SK-N-SH (cell line): ENCODE data around the gene OPA1. TPM values are rescaled to one million over a fixed set of nuclear protein-coding genes. Genes with fewer than 3 reads are reported as not detected.

ENCODE experiments used
- CTCF ChIA-PET: fragments of 300-600, 350-600 bp; formaldehyde crosslinking; extraction: SDS; loops from one replicate; lab custom pipeline; 2021; lab: Yijun Ruan, JAX
- POLR2A ChIA-PET: fragments of 350-600 bp; sonication (Branson Sonifier 250); formaldehyde crosslinking; extraction: SDS; loops from one replicate; lab custom pipeline; 2020; ENCODE audit warnings: antibody characterized with exemption, inconsistent platforms; lab: Yijun Ruan, JAX
- DNase-seq: peaks from one replicate; pipeline ENCODE4 v3.0.0; 2012
- H2AFZ ChIP-seq: fragments of 200-600 bp; sonication (generic); 2 replicates; pipeline ENCODE4 v1.8.1; 2016; ENCODE audit warnings: antibody characterized with exemption, mild to moderate bottlenecking, low read depth
- H3F3A ChIP-seq: fragments of 200-600 bp; sonication (generic); replicated peaks from 2 replicates; pipeline ENCODE3; 2016; ENCODE audit warnings: antibody characterized with exemption, mild to moderate bottlenecking; ENCODE audit not compliant: insufficient read depth
- H3K27ac ChIP-seq, 2 experiments: fragments of 200-500 bp in 1 of 2; fragments of 200-600 bp in 1 of 2; sonication (Bioruptor generic) in 1 of 2; sonication (generic), shearing (Covaris generic) in 1 of 2; 2 replicates each; pipeline versions ENCODE4 v1.5.1 to v1.6.1; 2014 to 2016; ENCODE audit warnings: low read depth in 2 of 2, inconsistent platforms in 1 of 2, low read length in 1 of 2, mild to moderate bottlenecking in 1 of 2, mixed read lengths in 1 of 2
- H3K27me3 ChIP-seq: fragments of 200-600 bp; sonication (generic), shearing (Covaris generic); 2 replicates; pipeline ENCODE4 v1.6.1; 2016; ENCODE audit warnings: mixed run types; ENCODE audit not compliant: insufficient read depth
- H3K36me3 ChIP-seq, 2 experiments: fragments of 200-500 bp in 1 of 2; fragments of 200-600 bp in 1 of 2; sonication (Bioruptor generic) in 1 of 2; sonication (generic) in 1 of 2; replicated peaks in 1 of 2; 2 replicates each; pipeline versions ENCODE3 to v1.5.1; 2014 to 2016; ENCODE audit warnings: low read length in 1 of 2, mild to moderate bottlenecking in 1 of 2; ENCODE audit not compliant: insufficient read depth in 2 of 2, control insufficient read depth in 1 of 2
- H3K4me1 ChIP-seq, 2 experiments: fragments of 200-500 bp in 1 of 2; fragments of 200-600 bp in 1 of 2; sonication (Bioruptor generic) in 1 of 2; sonication (generic), shearing (Covaris generic) in 1 of 2; 2 replicates each; pipeline versions ENCODE4 v1.5.1 to v1.6.1; 2014 to 2016; ENCODE audit warnings: low read depth in 1 of 2, low read length in 1 of 2, mixed run types in 1 of 2; ENCODE audit not compliant: insufficient read depth in 2 of 2, control insufficient read depth in 1 of 2
- H3K4me2 ChIP-seq: fragments of 200-600 bp; sonication (generic), shearing (Covaris generic); 2 replicates; pipeline ENCODE4 v1.6.1; 2017; ENCODE audit warnings: mixed run types
- H3K4me3 ChIP-seq, 2 experiments: fragments of 200-500 bp in 1 of 2; fragments of 200-600 bp in 1 of 2; sonication (Bioruptor generic) in 1 of 2; sonication (generic), shearing (Covaris generic) in 1 of 2; 2 replicates each; pipeline versions ENCODE4 v1.5.1 to v1.8.1; 2014 to 2016; ENCODE audit warnings: low read depth in 2 of 2, inconsistent platforms in 1 of 2, low read length in 1 of 2, mild to moderate bottlenecking in 1 of 2, mixed read lengths in 1 of 2, moderate library complexity in 1 of 2
- H3K79me2 ChIP-seq: fragments of 200-600 bp; sonication (generic); 2 replicates; pipeline ENCODE4 v1.8.1; 2017; ENCODE audit warnings: mild to moderate bottlenecking; ENCODE audit not compliant: insufficient read depth
- H3K9ac ChIP-seq: fragments of 200-600 bp; sonication (generic); 2 replicates; pipeline ENCODE4 v1.6.1; 2017; ENCODE audit warnings: mixed run types
- H3K9me2 ChIP-seq: fragments of 200-600 bp; sonication (generic); 2 replicates; pipeline ENCODE4 v1.6.1; 2017; ENCODE audit warnings: mixed run types
- H3K9me3 ChIP-seq: fragments of 200-600 bp; sonication (generic); 2 replicates; pipeline ENCODE4 v1.6.1; 2017; ENCODE audit warnings: mixed run types, mild to moderate bottlenecking, moderate library complexity
- H4K20me1 ChIP-seq: fragments of 200-600 bp; sonication (generic); 2 replicates; pipeline ENCODE4 v1.6.1; 2017; ENCODE audit warnings: mild to moderate bottlenecking, mixed run types; ENCODE audit not compliant: insufficient read depth
- FOSL2 ChIP-seq: IDR thresholded peaks from 2 replicates; pipeline ENCODE4 v1.4.0; 2012; ENCODE audit warnings: low read depth, mild to moderate bottlenecking, moderate library complexity, borderline replicate concordance
- FOXM1 ChIP-seq: IDR thresholded peaks from 2 replicates; pipeline ENCODE4 v1.4.0; 2012; ENCODE audit warnings: low read depth, mild to moderate bottlenecking
- GATA2 ChIP-seq: sonication (generic); formaldehyde crosslinking; IDR thresholded peaks from 2 replicates; pipeline ENCODE4 v1.5.0; 2020; ENCODE audit warnings: mild to moderate bottlenecking, missing genetic modification reagents
- IRF3 ChIP-seq: fragments of 150-350 bp; IDR thresholded peaks from 2 replicates; pipeline ENCODE4 v1.6.1; 2016; ENCODE audit warnings: mild to moderate bottlenecking, low read depth, low read length
- JUND ChIP-seq: IDR thresholded peaks from 2 replicates; pipeline ENCODE4 v1.4.0; 2012
- MEF2A ChIP-seq: IDR thresholded peaks from 2 replicates; pipeline ENCODE4 v1.4.0; 2012; ENCODE audit warnings: low read depth, borderline replicate concordance
- MXI1 ChIP-seq: IDR thresholded peaks from 2 replicates; pipeline ENCODE4 v1.6.1; 2012; ENCODE audit warnings: mild to moderate bottlenecking, low read depth, low read length, improper control_type of control experiment
- NRF1 ChIP-seq: IDR thresholded peaks from 2 replicates; pipeline ENCODE4 v1.6.1; 2012; ENCODE audit warnings: low read depth, mild to moderate bottlenecking, low read length
- POLR2AphosphoS5 ChIP-seq: IDR thresholded peaks from 2 replicates; pipeline ENCODE4 v1.6.1; 2012; ENCODE audit warnings: low read depth, low read length
- RAD21 ChIP-seq: IDR thresholded peaks from 2 replicates; pipeline ENCODE4 v1.6.1; 2012; ENCODE audit warnings: mild to moderate bottlenecking, low read length
- REST ChIP-seq: IDR thresholded peaks from 2 replicates; pipeline ENCODE4 v1.6.1; 2012; ENCODE audit warnings: mild to moderate bottlenecking, low read depth, low read length, moderate library complexity
- RXRA ChIP-seq: IDR thresholded peaks from 2 replicates; pipeline ENCODE4 v1.4.0; 2012; ENCODE audit warnings: low read depth, mild to moderate bottlenecking, borderline replicate concordance
- SIN3A ChIP-seq: IDR thresholded peaks from 2 replicates; pipeline ENCODE4 v1.6.1; 2012; ENCODE audit warnings: low read depth, mild to moderate bottlenecking, low read length, moderate library complexity, borderline replicate concordance
- SMC3 ChIP-seq: IDR thresholded peaks from 2 replicates; pipeline ENCODE4 v1.6.1; 2012; ENCODE audit warnings: low read depth, low read length, improper control_type of control experiment
- TAF1 ChIP-seq: IDR thresholded peaks from 2 replicates; pipeline ENCODE4 v1.6.1; 2012; ENCODE audit warnings: low read depth, mild to moderate bottlenecking, low read length, moderate library complexity, borderline replicate concordance
- TCF12 ChIP-seq: IDR thresholded peaks from 2 replicates; pipeline ENCODE4 v1.4.0; 2012
- USF1 ChIP-seq: IDR thresholded peaks from 2 replicates; pipeline ENCODE4 v1.4.0; 2012; ENCODE audit warnings: low read depth, borderline replicate concordance
- WGBS: methylation state at CpG from one replicate; pipeline ENCODE4 v1.1.6; 2017; ENCODE audit warnings: low lambda C conversion rate; 5-methylcytosine and 5-hydroxymethylcytosine counted together
- polyA plus RNA-seq, 3 experiments: library from polyadenylated mRNA; depleted of rRNA; stranded (reverse); fragments of >200 nt; gene quantifications; 2 replicates each; pipeline ENCODE4 v1.2.3, GENCODE V29; 2012
- TF ChIP-seq, protein P1 (sequence below): fragments of 150-350 bp; IDR thresholded peaks from 2 replicates; pipeline ENCODE4 v1.6.1; 2017; ENCODE audit warnings: antibody characterized with exemption, low read length, low read depth, borderline replicate concordance
- TF ChIP-seq, protein P2 (sequence below): IDR thresholded peaks from 2 replicates; pipeline ENCODE4 v1.4.0; 2012; ENCODE audit warnings: low read depth

Gene OPA1
- polyA plus RNA-seq, 1 of the 3 experiments (the other 2 are of a cell fraction), result 11.4 TPM

DNA sequence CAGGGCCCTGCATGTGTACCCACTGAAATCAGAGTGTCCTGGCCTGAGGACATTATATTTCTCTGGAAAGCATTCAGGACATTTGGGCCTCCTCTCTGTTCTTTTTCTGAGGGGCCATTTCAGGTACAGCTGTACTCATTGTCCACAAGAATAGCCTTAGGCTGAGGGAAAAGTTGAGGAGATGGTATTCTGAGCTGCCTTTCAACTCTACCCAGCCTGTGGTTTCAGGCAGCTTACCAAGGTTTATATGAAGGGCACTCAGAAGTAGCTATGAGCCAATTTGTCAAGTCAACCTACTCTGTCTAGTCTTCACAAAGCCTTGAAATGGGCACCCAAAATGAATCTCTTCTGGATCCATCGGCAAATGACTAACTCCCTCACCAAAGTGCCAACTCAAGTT, 47.7 kb upstream of the OPA1 start:
- TF ChIP-seq, protein P1, sequence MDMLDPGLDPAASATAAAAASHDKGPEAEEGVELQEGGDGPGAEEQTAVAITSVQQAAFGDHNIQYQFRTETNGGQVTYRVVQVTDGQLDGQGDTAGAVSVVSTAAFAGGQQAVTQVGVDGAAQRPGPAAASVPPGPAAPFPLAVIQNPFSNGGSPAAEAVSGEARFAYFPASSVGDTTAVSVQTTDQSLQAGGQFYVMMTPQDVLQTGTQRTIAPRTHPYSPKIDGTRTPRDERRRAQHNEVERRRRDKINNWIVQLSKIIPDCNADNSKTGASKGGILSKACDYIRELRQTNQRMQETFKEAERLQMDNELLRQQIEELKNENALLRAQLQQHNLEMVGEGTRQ, result no peak
- TF ChIP-seq FOSL2 (no peak), POLR2AphosphoS5 (no peak), TCF12 (no peak), NRF1 (no peak), RXRA (no peak), SIN3A (no peak), REST (no peak), IRF3 (no peak), MXI1 (no peak), TAF1 (no peak), USF1 (no peak), RAD21 (no peak), SMC3 (no peak), GATA2 (CRISPR knock-in tag) (no peak), JUND (no peak), MEF2A (no peak), FOXM1 (no peak)
- TF ChIP-seq, protein P2, sequence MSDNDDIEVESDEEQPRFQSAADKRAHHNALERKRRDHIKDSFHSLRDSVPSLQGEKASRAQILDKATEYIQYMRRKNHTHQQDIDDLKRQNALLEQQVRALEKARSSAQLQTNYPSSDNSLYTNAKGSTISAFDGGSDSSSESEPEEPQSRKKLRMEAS, result no peak
- no peak for DNase-seq
- Histone ChIP-seq H3K79me2 (no peaks in the 10 kb centered on the region), H4K20me1 (no peaks in the 10 kb centered on the region), H2AFZ (no peak overlapping the region), H3K9me2 (no peaks in the 10 kb centered on the region), H3K27ac (no peak overlapping the region), H3K4me2 (no peak overlapping the region), H3K4me1 (no peaks in the 10 kb centered on the region), H3K4me3 (no peak overlapping the region), H3F3A (no peaks in the 10 kb centered on the region), H3K9me3 (no peaks in the 10 kb centered on the region), H3K36me3 (no peaks in the 10 kb centered on the region), H3K9ac (no peak overlapping the region), H3K27me3 (no peaks in the 10 kb centered on the region)
- 50% methylated on average over 1 of the region's 1 CpG for WGBS
- ChIA-PET POLR2A (no interaction called here), CTCF (no interaction called here)
